ENCODE data around the gene UNKL. TPM values are rescaled to one million over a fixed set of nuclear protein-coding genes. Genes with fewer than 3 reads are reported as not detected.
A peak's percentile ranks its signal among the peaks of the same experiment; 100 is the strongest.

Gene UNKL
- total and polyA plus RNA-seq, 2 of the 8 experiments (the other 6 are each of a cell fraction or from before 2014, with no cell fraction given) = 25.1 to 31.8 TPM

DNA sequence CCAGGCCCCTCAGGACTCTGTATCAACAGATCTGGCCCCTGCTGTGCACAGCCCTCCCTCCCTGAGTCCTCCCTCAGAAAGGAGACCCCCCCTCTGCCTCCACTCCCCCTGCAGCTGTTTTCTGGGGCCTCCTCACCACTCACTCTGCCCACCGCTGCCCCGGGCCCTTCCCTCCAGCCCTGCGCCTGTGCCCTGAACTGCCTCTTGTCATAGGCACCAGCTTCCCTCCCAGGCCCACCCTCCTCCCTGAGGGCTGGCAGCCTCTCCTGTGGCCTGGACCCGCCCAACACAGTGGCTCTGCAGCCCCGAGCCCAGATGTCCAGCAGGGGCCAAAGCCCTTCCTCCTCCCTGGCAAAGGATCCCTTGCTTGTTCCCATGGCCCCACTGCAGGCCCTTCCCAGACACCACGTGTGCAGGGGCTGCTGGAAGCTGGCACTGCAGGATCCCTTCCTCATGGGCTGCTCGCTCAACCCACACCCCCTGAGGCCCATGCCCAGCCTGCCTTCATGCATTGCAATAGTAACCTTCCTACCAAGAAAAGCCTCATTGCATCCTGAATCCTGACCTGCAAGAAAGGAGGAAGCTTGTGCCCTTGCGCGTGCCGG lies 37.0 kb downstream of the UNKL start:
- Histone ChIP-seq H2AK5ac (ENCODE audit: low read depth, low read length) (no peak overlapping the region), H3K27me3 (replicated peaks in 1 of 4; ENCODE audit: control insufficient read depth in 3 of 4, extremely low read depth in 1 of 4, insufficient read depth in 3 of 4, low read length in 3 of 4) (no peaks in the 10 kb centered on the region), H4K8ac (ENCODE audit: extremely low read depth, insufficient read depth, low read length) (no peak overlapping the region; the same call in 1 of the 2 replicates), H3K4ac (replicated peaks; ENCODE audit: insufficient read length, low read depth, low read length) (no peak overlapping the region), H2AFZ (ENCODE audit: low read length) (no peak overlapping the region), H2BK12ac (ENCODE audit: low read depth, low read length) (no peak overlapping the region), H2BK120ac (replicated peaks; ENCODE audit: low read depth, low read length) (no peak overlapping the region), H3K27ac (ENCODE audit: low read depth, low read length) (no peak overlapping the region), H3K9ac (replicated peaks in 1 of 4; ENCODE audit: extremely low read depth in 1 of 4, low read depth in 3 of 4, low read length in 3 of 4) (0 out of 7 replicates have a peak overlapping the region, but pooled peaks of 1 of the 4 experiments have one; percentile 37), H2BK20ac (ENCODE audit: low read length) (no peak overlapping the region), H3K4me1 (replicated peaks in 1 of 4; ENCODE audit: control insufficient read depth in 3 of 4, insufficient read depth in 4 of 4, low read length in 3 of 4) (peaks cover 0 to 16% (median 10%) of the 10 kb centered on the region in 4 experiments; a peak in 5 of 7 replicates), H3K79me1 (ENCODE audit: low read depth, low read length) (peaks cover 9% of the 10 kb centered on the region), H3K56ac (replicated peaks; ENCODE audit: insufficient read length, low read depth, low read length) (peak overlapping the region; percentile 69), H3K23ac (ENCODE audit: insufficient read length) (no peak overlapping the region), H3K18ac (ENCODE audit: extremely low read depth, low read length) (no peak overlapping the region), H4K20me1 (replicated peaks in 1 of 2; ENCODE audit: control insufficient read depth in 1 of 2, insufficient read depth in 2 of 2, low read length in 2 of 2) (peaks cover 3 to 23% of the 10 kb centered on the region in 2 experiments), H2BK5ac (ENCODE audit: low read depth, low read length) (no peak overlapping the region), H3K79me2 (ENCODE audit: control insufficient read depth in 1 of 2, insufficient read depth in 2 of 2, low read length in 2 of 2) (peaks cover 4 to 19% of the 10 kb centered on the region in 2 experiments; a peak in 2 of 4 replicates), H4K91ac (replicated peaks; ENCODE audit: insufficient read length, low read length) (no peak overlapping the region), H2BK15ac (ENCODE audit: low read length) (peak overlapping the region; percentile 61; the same call in 1 of the 2 replicates), H3K14ac (ENCODE audit: insufficient read length) (no peak overlapping the region), H3K23me2 (ENCODE audit: low read depth, low read length) (peaks cover 12% of the 10 kb centered on the region), H4K5ac (ENCODE audit: insufficient read length, low read depth, low read length) (no peak overlapping the region), H3K4me2 (ENCODE audit: insufficient read depth in 1 of 2, low read depth in 2 of 2, low read length in 2 of 2) (peak overlapping the region in 1 of 2 experiments; percentile 95; a peak in 3 of 4 replicates), H3K36me3 (ENCODE audit: control insufficient read depth in 2 of 4, insufficient read depth in 4 of 4, low read length in 3 of 4) (peaks cover 0 to 6% (median 0%) of the 10 kb centered on the region in 4 experiments; a peak in 1 of 8 replicates), H3K9me3 (ENCODE audit: insufficient read depth in 2 of 2, low read depth in 1 of 2, low read length in 1 of 2) (no peaks in the 10 kb centered on the region), H3K4me3 (ENCODE audit: extremely low read depth in 1 of 4, insufficient read depth in 2 of 4, low read depth in 3 of 4, low read length in 4 of 4) (0 out of 8 replicates have a peak overlapping the region, but pooled peaks of 1 of the 4 experiments have one; percentile 72)
- FAIRE-seq (no peak), DNase-seq (ENCODE audit: low read depth in 1 of 2, low spot score in 2 of 2) (no peak)
- ChIA-PET CTCF (ENCODE audit: partially characterized antibody) (interaction anchor here (0.5 to 6.8 kb wide), 8 partner anchors 9 to 346 kb away, joined by 3 to 59 read pairs (median 3); no protein-coding TSS in a partner anchor), POLR2A (ENCODE audit: partially characterized antibody) (interaction anchor here (1.1 to 4.8 kb wide), 7 partner anchors 12 to 116 kb away, joined by 3 to 44 read pairs (median 5); partner anchors contain the start of genes BAIAP3 and TELO2)
- WGBS, 2 experiments (ENCODE audit: extremely low coverage in 1 of 2, insufficient coverage in 1 of 2, insufficient read length in 1 of 2, insufficient replicate concordance in 2 of 2, low coverage in 1 of 2, low lambda C conversion rate in 2 of 2, missing lambda C conversion rate in 1 of 2) = 88% methylated on average over 7 of the region's 10 CpGs; no CpG with 5 or more reads in 1 of the 2 experiments
- TF ChIP-seq POU5F1 (IDR thresholded peaks at IDR 0.05; ENCODE audit: low read depth, low read length) (no peak), POLR2AphosphoS5 (IDR thresholded peaks at IDR 0.05; ENCODE audit: low read depth, low read length) (no peak), EP300 (IDR thresholded peaks at IDR 0.05; ENCODE audit: borderline replicate concordance in 1 of 2, low read depth in 2 of 2, low read length in 2 of 2) (no peak), KDM1A (IDR thresholded peaks at IDR 0.05; ENCODE audit: borderline replicate concordance, low read length) (no peak)
